Lower leg skin (tissue), 3 donors: Measurements from ENCODE around the gene MIF.

Experiments
- CTCF ChIP-seq, 3 donors: fragments of 450-650 bp; IDR thresholded peaks; one replicate each; pipeline ENCODE4 v1.5.1; 2016; ENCODE audit warnings: antibody characterized with exemption in 3 of 3, mild to moderate bottlenecking in 3 of 3, moderate library complexity in 2 of 3
- POLR2A ChIP-seq, 2 donors: fragments of 450-650 bp; IDR thresholded peaks; one replicate each; pipeline ENCODE4 v1.6.1; 2016 to 2017; ENCODE audit warnings: antibody characterized with exemption in 2 of 2, mild to moderate bottlenecking in 1 of 2, moderate library complexity in 1 of 2

GRCh38 chr22:23910496-23911190, 16.5 kb downstream of the MIF start:
- TF ChIP-seq POLR2A (IDR thresholded peaks at IDR 0.05) (no peak), CTCF (IDR thresholded peaks at IDR 0.05) (no peak)
